NCI-H1694 treated with DMSO at 0.1 percent for 48 hours (cell line): Measurements from ENCODE around the gene DENND1A.

ENCODE experiments used
- DNase-seq: peaks from one replicate; lab custom pipeline; 2025; lab: John Stamatoyannopoulos, UW

The DENND1A gene

GRCh38 chr9:123584202-123585176 is 345.4 kb downstream of the DENND1A start:
- DNase-seq = no peak

- DNase-seq = no peak
These were observed 346.3 kb downstream of the DENND1A start for GRCh38 chr9:123583646-123584045.

DNA sequence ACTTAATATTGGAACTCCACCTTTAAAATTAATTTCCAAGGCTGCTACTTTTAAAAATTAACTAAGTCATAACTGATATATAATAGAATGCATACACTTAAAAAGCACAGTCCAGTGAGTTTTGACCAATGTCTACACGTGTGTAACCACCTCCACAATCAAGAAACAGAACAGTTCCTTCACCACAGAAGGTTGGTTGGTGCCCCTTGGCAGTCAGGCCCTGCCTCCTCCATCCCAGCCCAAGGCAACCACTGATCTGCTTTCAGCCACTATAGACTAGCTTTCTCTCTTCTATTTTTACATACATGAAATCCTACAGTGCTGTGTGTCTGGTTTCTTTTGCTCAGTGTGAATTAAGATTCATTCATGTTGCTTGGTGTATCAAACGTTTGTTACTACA is 358.7 kb downstream of the DENND1A start:
- DNase-seq = no peak

- no peak for DNase-seq
These were observed 360.9 kb downstream of the DENND1A start for GRCh38 chr9:123568691-123569688.

GRCh38 chr9:123567013-123567412 is 362.9 kb downstream of the DENND1A start:
- no peak for DNase-seq

DNA sequence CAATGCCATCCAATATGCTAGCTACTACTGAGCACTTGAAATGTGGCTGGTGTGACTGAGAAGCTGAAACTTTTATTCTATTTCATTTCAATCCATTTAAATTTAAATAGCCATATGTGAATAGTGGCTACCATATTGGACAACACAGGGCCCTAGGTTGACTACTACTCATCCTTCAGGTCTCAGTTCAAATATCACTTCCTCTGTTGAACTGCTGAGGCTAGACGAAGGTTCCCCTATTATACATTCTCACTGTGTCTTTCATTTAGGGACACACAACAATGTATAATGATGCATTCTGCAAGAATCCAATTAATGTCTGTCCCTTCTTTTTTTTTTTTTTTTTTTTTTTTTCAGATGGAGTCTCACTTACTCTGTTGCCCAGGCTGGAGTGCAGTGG is 365.3 kb downstream of the DENND1A start:
- no peak for DNase-seq

GRCh38 chr9:123562844-123563346 is 367.0 kb downstream of the DENND1A start:
- no peak for DNase-seq

DNA sequence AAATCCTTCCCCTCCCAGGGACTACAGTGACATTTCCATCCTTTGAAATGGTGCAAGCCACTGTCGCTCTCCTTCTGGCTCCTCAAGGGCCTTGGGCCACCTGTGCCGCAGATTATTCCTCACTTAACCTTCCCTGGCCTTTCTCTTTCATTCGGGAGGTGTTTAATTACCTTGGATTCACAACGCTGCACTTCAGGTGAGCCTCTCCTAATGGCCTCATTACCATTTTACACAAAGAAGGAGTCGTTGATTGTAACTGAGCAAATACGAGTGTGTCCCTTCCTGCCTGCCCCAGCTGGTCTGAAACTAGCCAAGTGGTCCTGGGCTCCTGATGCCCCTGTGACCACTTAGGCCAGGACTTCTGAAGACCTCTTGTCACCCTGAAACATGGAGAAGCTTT is 368.9 kb downstream of the DENND1A start:
- no peak for DNase-seq

- no peak for DNase-seq
These were observed 373.2 kb downstream of the DENND1A start for GRCh38 chr9:123556464-123557435.

- DNase-seq = no peak
These were observed 374.3 kb downstream of the DENND1A start for GRCh38 chr9:123555646-123556045.

GRCh38 chr9:123552530-123552929 is 377.4 kb downstream of the DENND1A start:
- no peak for DNase-seq

DNA sequence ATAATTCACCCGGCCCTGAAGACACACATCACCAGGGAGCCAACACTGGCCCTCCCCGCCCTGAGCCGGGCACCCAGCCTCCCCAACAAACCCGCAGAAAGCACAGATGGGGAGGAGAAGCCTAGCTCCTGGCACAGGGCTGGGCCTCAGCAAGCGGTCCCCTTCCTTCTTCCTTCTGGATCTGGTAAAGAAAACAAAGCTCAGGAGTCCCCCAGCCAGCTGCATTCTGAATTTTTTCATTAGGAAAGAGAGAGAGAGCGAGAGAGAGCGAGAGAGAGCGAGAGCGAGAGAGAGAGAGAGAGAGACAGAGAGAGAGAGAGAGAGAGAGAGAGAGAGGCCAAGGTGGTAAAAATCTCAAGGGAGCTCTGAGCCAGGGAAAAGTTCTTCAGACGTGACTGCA is 378.2 kb downstream of the DENND1A start:
- DNase-seq = no peak

DNA sequence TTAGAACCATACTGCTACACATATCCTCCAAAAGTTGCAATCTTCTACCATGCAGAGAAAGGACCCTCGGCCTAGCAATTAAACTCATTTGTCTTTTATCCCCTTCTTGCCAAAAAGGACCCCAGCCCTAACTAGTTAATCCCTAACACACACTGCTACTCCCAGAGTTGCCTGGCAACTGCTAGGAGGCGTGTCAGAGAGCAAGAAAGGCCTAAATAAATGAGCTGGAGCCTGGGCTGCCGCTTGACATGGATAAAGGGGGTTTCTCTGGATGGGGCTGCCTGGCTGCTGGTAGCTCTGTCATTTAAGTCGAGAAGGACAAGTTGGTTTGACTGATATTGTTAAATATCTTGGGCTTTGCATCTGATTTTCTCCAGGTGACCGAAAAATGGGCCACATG is 379.1 kb downstream of the DENND1A start:
- DNase-seq = peak; percentile 28

GRCh38 chr9:123550012-123550411 is 379.9 kb downstream of the DENND1A start:
- no peak for DNase-seq

GRCh38 chr9:123548741-123549545 is 381.0 kb downstream of the DENND1A start:
- DNase-seq = no peak

DNA sequence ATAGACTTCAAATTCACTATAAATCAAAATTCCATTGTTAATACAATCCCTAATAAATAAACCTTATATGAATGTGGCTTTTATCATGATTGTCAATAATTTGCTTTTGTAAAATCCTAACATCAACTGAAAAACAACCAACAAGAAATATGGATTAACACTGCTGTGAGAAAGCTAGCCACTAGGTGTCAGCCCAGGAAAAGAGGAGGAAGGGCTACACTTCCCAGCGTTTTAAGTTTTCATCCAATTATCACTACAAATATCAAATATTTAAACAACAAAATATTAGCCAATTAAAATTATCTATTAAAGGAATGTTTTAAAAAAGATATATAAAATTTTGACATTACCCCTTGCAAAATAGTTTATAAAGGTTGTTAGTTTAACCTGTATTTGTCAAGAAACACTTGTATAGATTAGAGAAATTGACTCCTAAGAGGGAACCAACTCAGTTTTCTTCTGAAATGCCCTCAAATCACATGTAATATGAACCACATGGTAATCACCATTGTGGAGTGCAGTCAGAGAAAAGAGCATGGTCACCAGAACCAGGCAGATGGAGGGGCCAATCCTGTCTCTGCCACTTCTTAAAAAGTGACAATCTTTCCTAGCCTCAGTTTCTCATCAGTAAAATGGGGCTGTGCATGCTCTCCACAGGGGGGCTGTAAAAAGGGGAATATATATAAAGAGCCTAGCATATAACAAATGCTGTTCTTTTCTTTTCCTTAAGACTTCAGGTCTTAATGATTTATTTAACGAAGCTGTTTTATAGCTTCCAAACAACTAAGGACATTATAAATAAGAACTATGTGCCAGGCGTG is 385.7 kb downstream of the DENND1A start:
- peak; percentile 16 for DNase-seq

- DNase-seq = no peak
These were observed 386.4 kb downstream of the DENND1A start for GRCh38 chr9:123543492-123543891.

- no peak for DNase-seq
These were observed 387.3 kb downstream of the DENND1A start for GRCh38 chr9:123542435-123543225.

DNA sequence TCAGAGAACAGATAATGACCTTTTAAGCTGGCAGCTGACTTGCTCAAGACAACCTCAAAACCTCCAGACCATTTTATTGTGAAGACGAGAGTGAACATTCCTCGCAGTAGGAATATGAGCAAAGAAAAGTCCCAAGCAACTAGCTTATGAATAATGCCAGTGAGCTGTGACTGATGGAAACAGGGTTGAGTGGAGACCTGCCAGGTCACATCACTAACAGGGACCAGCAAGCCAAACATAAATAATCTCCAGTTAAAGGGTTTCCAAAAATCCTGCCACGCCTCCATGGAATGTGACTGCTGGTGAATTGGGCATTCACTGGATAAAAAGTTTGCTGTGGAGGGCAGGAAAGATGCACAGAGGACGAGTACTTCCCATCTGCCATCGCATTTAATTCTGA is 388.5 kb downstream of the DENND1A start:
- DNase-seq = no peak
